ENCODE results near the gene UVRAG. TPM values are rescaled to one million over a fixed set of nuclear protein-coding genes. Genes with fewer than 3 reads are reported as not detected.

Gene UVRAG
- total RNA-seq, 3 donors from 2014 or later: 43.3 to 73.0 (median 48.9) TPM

DNA sequence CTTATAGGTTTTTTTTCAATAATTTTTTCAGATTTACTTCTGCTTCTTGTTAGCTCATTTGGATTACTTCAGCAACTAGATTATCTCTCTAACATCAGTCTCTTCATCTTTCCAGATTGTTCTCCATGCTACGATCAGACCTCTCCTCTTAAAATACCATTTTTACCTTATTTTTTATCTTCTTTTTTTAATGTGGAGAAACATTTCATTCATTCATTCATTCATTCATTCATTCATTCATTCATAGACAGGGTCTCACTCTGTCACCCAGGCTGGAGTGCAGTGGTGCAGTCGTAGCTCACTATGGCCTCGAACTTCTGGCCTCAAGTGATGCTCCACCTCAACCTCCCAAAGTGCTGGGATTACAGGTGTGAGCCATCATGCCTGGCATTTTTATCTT lies 189.4 kb downstream of the UVRAG start:
- Histone ChIP-seq H3K4me1 (no peaks in the 10 kb centered on the region), H3K36me3 (no peaks in the 10 kb centered on the region), H3K27me3 (no peaks in the 10 kb centered on the region), H3K27ac (no peak overlapping the region), H3K9me3 (no peaks in the 10 kb centered on the region), H3K4me3 (no peak overlapping the region)
- intact Hi-C loops (cut with DNase I; ENCODE audit: low total_unique reads): no loop called here
- no peak for DNase-seq (ENCODE audit: low spot score in 2 of 2)
- no peak for TF ChIP-seq POLR2A (IDR thresholded peaks at IDR 0.05)
- no peak for TF ChIP-seq POLR2AphosphoS5 (IDR thresholded peaks at IDR 0.05)
- TF ChIP-seq CTCF (IDR thresholded peaks at IDR 0.05): no peak

- intact Hi-C loops (cut with DNase I; ENCODE audit: low total_unique reads): no loop called here
- TF ChIP-seq POLR2A (IDR thresholded peaks at IDR 0.05) (no peak), CTCF (IDR thresholded peaks at IDR 0.05) (no peak)
- Histone ChIP-seq H3K9me3 (no peaks in the 10 kb centered on the region), H3K27ac (no peak overlapping the region), H3K27me3 (no peaks in the 10 kb centered on the region), H3K4me1 (no peaks in the 10 kb centered on the region), H3K4me3 (no peak overlapping the region), H3K36me3 (no peaks in the 10 kb centered on the region)
- DNase-seq (ENCODE audit: low spot score in 2 of 2): no peak
These were observed 190.7 kb downstream of the UVRAG start for GRCh38 chr11:76005756-76006155.

- Histone ChIP-seq H3K27me3 (no peaks in the 10 kb centered on the region), H3K9me3 (no peaks in the 10 kb centered on the region), H3K36me3 (no peaks in the 10 kb centered on the region), H3K4me3 (no peak overlapping the region), H3K27ac (no peak overlapping the region), H3K4me1 (no peaks in the 10 kb centered on the region)
- intact Hi-C loops (cut with DNase I; ENCODE audit: low total_unique reads): no loop called here
- TF ChIP-seq POLR2A (IDR thresholded peaks at IDR 0.05) (no peak), CTCF (IDR thresholded peaks at IDR 0.05) (no peak), POLR2AphosphoS5 (IDR thresholded peaks at IDR 0.05) (no peak)
- DNase-seq (ENCODE audit: low spot score in 2 of 2): no peak
These were observed 192.2 kb downstream of the UVRAG start for GRCh38 chr11:76007166-76007565.

DNA sequence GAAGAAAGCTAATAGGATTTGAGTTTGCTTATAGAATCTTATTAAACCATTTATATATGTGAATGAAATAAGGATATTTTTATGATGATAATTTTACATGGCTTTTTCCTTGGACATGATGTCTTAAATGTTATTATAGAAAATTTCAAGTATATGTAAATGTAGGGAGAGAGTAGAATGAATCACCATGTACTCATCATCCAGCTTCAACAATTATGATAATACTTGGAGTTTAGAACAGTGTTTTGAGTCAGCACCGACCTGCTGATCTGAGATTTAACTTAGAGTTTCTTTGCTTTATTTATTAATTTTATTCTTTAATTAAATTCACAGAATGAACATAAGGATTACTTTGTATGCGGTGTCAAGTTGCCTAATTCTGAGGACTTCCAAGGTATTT lies 193.5 kb downstream of the UVRAG start:
- Histone ChIP-seq H3K36me3 (no peaks in the 10 kb centered on the region), H3K9me3 (no peaks in the 10 kb centered on the region), H3K27ac (no peak overlapping the region), H3K27me3 (no peaks in the 10 kb centered on the region), H3K4me1 (no peaks in the 10 kb centered on the region), H3K4me3 (no peak overlapping the region)
- intact Hi-C loops (cut with DNase I; ENCODE audit: low total_unique reads): no loop called here
- TF ChIP-seq CTCF (IDR thresholded peaks at IDR 0.05) (no peak), POLR2AphosphoS5 (IDR thresholded peaks at IDR 0.05) (no peak), POLR2A (IDR thresholded peaks at IDR 0.05) (no peak)
- DNase-seq (ENCODE audit: low spot score in 2 of 2): no peak

DNA sequence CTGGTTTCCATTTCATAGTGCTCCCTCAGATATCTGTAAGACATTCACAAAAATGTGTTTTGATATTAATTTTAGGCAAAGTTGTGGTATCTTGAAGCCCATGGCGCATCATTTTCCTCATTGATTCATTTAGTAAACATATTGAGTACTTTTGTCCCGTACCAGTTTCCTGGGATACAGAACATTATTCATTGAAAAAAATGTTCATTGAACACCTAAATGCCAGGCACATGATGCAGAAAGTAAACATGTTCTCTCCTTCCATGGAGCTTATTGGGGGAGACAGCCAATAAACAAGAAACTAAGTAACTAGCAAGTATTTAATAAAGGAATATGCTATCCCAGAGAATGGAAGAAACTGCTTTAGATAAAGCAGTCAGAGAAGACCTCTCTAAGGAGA lies 195.0 kb downstream of the UVRAG start:
- no peak overlapping the region for H3K4me3 ChIP-seq
- no peaks in the 10 kb centered on the region for H3K9me3 ChIP-seq
- intact Hi-C loops (cut with DNase I; ENCODE audit: low total_unique reads): no loop called here
- H3K36me3 ChIP-seq: no peaks in the 10 kb centered on the region
- no peak overlapping the region for H3K27ac ChIP-seq
- no peak for DNase-seq (ENCODE audit: low spot score in 2 of 2)
- no peak for TF ChIP-seq POLR2A (IDR thresholded peaks at IDR 0.05)
- TF ChIP-seq CTCF (IDR thresholded peaks at IDR 0.05): no peak
- no peak for TF ChIP-seq POLR2AphosphoS5 (IDR thresholded peaks at IDR 0.05)
- no peaks in the 10 kb centered on the region for H3K27me3 ChIP-seq
- no peaks in the 10 kb centered on the region for H3K4me1 ChIP-seq
